ENCODE results near the gene CARS2.

- no peak for TF ChIP-seq CTCF (IDR thresholded peaks at IDR 0.05)
- TF ChIP-seq POLR2A (IDR thresholded peaks at IDR 0.05), result no peak
Observed at GRCh38 chr13:110616103-110617101, 89.5 kb downstream of the CARS2 start.
